Measurements from ENCODE around the gene ASCC3.

ASCC3 gene

GRCh38 chr6:100465701-100466409, 415.3 kb downstream of the ASCC3 start:
- TF ChIP-seq USF1 (IDR thresholded peaks at IDR 0.05): no peak

- TF ChIP-seq MAX (IDR thresholded peaks at IDR 0.05) (peak; percentile 35), TAF1 (IDR thresholded peaks at IDR 0.05; ENCODE audit: low read depth) (peak; percentile 34; the same call in 1 of the 2 replicates), ZBTB7A (IDR thresholded peaks at IDR 0.05; ENCODE audit: low read depth) (no peak)
These were observed 416.0 kb downstream of the ASCC3 start, which contains the start of gene SIM1 for GRCh38 chr6:100464903-100465700. Gene SIM1 (minus strand): TSS chr6:100464921. CDS start chr6:100463468, 1,453 bp downstream.

GRCh38 chr6:100464162-100464851, 416.8 kb downstream of the ASCC3 start:
- TF ChIP-seq USF1 (IDR thresholded peaks at IDR 0.05) (no peak), TAF1 (IDR thresholded peaks at IDR 0.05; ENCODE audit: low read depth) (no peak), MAX (IDR thresholded peaks at IDR 0.05) (no peak), NFIC (IDR thresholded peaks at IDR 0.05) (no peak), EGR1 (IDR thresholded peaks at IDR 0.05) (no peak), RAD21 (IDR thresholded peaks at IDR 0.05; ENCODE audit: low read depth) (no peak), YY1 (IDR thresholded peaks at IDR 0.05; ENCODE audit: low read depth) (no peak), CEBPB (IDR thresholded peaks at IDR 0.05) (no peak), REST (IDR thresholded peaks at IDR 0.05; ENCODE audit: low read depth) (no peak), TEAD4 (IDR thresholded peaks at IDR 0.05) (no peak)

GRCh38 chr6:100463630-100464161, 417.4 kb downstream of the ASCC3 start:
- no peak for TF ChIP-seq RAD21 (IDR thresholded peaks at IDR 0.05; ENCODE audit: low read depth)
- TF ChIP-seq EP300 (IDR thresholded peaks at IDR 0.05; ENCODE audit: borderline replicate concordance): no peak
- TF ChIP-seq MAX (IDR thresholded peaks at IDR 0.05): no peak
- TF ChIP-seq FOXM1 (IDR thresholded peaks at IDR 0.05; ENCODE audit: borderline replicate concordance, low read depth): no peak
- no peak for TF ChIP-seq ZBTB7A (IDR thresholded peaks at IDR 0.05; ENCODE audit: low read depth)
- TF ChIP-seq TAF1 (IDR thresholded peaks at IDR 0.05; ENCODE audit: low read depth): no peak
- no peak for TF ChIP-seq REST (IDR thresholded peaks at IDR 0.05; ENCODE audit: low read depth)
- TF ChIP-seq YY1 (IDR thresholded peaks at IDR 0.05; ENCODE audit: low read depth): no peak
- no peak for TF ChIP-seq CEBPB (IDR thresholded peaks at IDR 0.05)
- no peak for TF ChIP-seq TEAD4 (IDR thresholded peaks at IDR 0.05)
- no peak for TF ChIP-seq NFIC (IDR thresholded peaks at IDR 0.05)
- no peak for TF ChIP-seq EGR1 (IDR thresholded peaks at IDR 0.05)
- no peak for TF ChIP-seq USF1 (IDR thresholded peaks at IDR 0.05)
- TF ChIP-seq TCF12 (IDR thresholded peaks at IDR 0.05; ENCODE audit: low read depth): no peak
- no peak for TF ChIP-seq CREB1 (IDR thresholded peaks at IDR 0.05; ENCODE audit: low read depth)
